ENCODE data around the gene EDC3.

DNA sequence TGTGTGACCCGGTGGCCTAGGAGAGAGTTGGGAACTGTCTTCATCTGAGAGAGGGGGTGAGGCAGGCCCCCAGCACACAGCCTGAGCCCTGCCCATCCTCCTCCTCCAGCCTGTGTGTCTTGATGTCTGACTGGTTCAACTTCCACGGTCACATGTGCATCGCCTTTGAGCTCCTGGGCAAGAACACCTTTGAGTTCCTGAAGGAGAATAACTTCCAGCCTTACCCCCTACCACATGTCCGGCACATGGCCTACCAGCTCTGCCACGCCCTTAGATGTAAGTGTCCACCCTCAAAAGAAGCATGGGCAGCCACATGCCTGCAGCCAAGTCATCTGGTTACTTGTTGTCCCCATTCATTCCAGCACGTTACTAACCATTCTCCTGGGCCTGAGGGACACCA lies 70.1 kb downstream of the EDC3 start:
- TF ChIP-seq, protein P1, sequence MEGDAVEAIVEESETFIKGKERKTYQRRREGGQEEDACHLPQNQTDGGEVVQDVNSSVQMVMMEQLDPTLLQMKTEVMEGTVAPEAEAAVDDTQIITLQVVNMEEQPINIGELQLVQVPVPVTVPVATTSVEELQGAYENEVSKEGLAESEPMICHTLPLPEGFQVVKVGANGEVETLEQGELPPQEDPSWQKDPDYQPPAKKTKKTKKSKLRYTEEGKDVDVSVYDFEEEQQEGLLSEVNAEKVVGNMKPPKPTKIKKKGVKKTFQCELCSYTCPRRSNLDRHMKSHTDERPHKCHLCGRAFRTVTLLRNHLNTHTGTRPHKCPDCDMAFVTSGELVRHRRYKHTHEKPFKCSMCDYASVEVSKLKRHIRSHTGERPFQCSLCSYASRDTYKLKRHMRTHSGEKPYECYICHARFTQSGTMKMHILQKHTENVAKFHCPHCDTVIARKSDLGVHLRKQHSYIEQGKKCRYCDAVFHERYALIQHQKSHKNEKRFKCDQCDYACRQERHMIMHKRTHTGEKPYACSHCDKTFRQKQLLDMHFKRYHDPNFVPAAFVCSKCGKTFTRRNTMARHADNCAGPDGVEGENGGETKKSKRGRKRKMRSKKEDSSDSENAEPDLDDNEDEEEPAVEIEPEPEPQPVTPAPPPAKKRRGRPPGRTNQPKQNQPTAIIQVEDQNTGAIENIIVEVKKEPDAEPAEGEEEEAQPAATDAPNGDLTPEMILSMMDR (IDR thresholded peaks at IDR 0.05): no peak
- no peak for TF ChIP-seq POLR2A (IDR thresholded peaks at IDR 0.05)

Measured in heart left ventricle (tissue), 13 donors.